ENCODE results near the gene C15orf62. TPM values are rescaled to one million over a fixed set of nuclear protein-coding genes. Genes with fewer than 3 reads are reported as not detected.

The C15orf62 gene
- total and polyA plus RNA-seq, 2 donors from 2014 or later, result 0.47 to 1.4 TPM

DNA sequence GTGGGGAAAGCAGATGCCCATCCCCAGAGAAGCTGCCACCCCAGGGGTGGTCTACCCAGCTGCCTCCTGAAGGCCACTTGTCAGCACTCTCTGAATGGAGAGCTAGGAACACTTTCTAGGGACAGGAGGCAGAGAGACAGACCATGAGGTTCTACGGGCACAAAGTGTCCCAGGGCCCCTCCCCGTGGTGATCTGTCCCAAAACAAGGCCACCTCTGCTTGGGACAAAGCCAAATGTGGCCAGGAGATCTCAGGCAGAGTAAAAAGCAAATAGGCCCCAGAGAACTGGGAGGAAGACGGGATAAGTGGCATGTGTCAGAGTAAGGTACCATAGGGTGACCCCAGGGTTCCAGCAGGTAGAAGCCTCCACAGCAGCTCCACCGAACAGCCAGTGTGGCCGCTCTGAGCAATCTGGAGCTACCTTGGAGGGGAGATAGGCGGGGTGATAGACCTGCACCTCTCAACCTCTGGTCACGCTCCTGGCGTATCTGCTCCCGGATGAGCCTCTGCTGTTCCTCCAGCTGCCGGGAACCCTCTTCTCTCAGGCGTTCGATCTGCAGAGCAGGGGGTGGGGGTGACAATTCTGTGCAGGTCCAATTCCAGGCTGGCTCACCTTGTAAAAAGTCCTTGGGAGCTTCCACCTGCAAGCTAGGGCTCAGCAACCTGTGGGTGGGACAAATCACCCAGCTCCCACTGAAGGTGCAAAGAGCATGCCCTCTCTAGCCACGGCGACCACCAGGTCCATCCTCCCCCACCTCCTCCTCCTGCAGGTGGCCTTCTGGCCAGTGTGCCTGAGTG is 6.2 kb downstream of the C15orf62 start:
- intact Hi-C loops (cut with DNase I), result no loop called here
- no peak for FAIRE-seq

DNA sequence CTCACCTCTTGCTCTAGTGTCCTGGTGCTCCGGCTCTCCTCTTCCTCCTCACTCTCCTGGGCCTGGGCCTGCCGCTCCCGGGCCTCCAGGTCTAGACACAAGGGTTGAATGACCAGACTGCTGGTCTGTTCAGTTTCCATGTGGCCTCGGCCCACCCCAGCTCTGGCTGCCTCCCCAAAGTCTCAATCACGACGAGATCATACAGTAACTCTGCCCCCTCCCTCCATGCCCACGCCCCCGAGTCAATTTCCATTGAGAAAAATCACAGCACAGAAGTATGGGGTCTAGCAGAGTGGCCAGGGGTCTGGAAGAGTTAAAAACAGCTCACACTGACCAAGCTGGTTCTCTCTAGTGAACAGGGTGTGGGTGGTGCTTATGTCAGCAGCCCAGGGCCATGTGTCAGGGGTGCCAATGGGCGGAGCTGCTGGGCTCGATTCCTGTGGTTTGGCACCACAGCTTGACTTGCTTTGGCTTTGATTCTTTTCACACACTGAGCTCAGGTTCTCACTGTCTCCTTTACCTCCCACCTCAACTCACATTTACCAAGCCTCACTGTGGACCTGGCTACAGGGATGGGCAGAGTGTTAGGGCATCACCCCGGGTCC is 6.9 kb downstream of the C15orf62 start:
- Histone ChIP-seq H3K27me3 (ENCODE audit: control insufficient read depth, insufficient read depth, low read length) (no peaks in the 10 kb centered on the region), H3K27ac (ENCODE audit: low read depth in 2 of 2, low read length in 2 of 2) (no peak overlapping the region), H3K9me3 (ENCODE audit: control insufficient read depth in 2 of 3, insufficient read depth in 1 of 3, low read length in 3 of 3) (no peaks in the 10 kb centered on the region), H3K36me3 (ENCODE audit: control insufficient read depth in 2 of 3, insufficient read depth in 3 of 3, low read length in 3 of 3) (peaks cover 0 to 60% (median 28%) of the 10 kb centered on the region in 3 donors), H3K4me3 (ENCODE audit: low read length in 3 of 3) (no peak overlapping the region), H3K4me1 (ENCODE audit: control insufficient read depth in 2 of 3, insufficient read depth in 2 of 3, low read depth in 1 of 3, low read length in 3 of 3) (no peaks in the 10 kb centered on the region), H3K9ac (ENCODE audit: low read length in 3 of 3) (no peak overlapping the region)
- peak in 1 of 5 donors; percentile 85 for DNase-seq
- FAIRE-seq, result no peak
- intact Hi-C loops (cut with DNase I), result no loop called here
- TF ChIP-seq, protein P1, sequence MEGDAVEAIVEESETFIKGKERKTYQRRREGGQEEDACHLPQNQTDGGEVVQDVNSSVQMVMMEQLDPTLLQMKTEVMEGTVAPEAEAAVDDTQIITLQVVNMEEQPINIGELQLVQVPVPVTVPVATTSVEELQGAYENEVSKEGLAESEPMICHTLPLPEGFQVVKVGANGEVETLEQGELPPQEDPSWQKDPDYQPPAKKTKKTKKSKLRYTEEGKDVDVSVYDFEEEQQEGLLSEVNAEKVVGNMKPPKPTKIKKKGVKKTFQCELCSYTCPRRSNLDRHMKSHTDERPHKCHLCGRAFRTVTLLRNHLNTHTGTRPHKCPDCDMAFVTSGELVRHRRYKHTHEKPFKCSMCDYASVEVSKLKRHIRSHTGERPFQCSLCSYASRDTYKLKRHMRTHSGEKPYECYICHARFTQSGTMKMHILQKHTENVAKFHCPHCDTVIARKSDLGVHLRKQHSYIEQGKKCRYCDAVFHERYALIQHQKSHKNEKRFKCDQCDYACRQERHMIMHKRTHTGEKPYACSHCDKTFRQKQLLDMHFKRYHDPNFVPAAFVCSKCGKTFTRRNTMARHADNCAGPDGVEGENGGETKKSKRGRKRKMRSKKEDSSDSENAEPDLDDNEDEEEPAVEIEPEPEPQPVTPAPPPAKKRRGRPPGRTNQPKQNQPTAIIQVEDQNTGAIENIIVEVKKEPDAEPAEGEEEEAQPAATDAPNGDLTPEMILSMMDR (IDR thresholded peaks at IDR 0.05; ENCODE audit: borderline replicate concordance, extremely low read depth, insufficient read depth), result no peak

More for the DNA sequence above, 6.2 kb downstream of the C15orf62 start:
- Histone ChIP-seq H3K9me3 (ENCODE audit: control insufficient read depth in 2 of 3, insufficient read depth in 1 of 3, low read length in 3 of 3) (no peaks in the 10 kb centered on the region), H3K27me3 (ENCODE audit: control insufficient read depth, insufficient read depth, low read length) (no peaks in the 10 kb centered on the region), H3K4me1 (ENCODE audit: control insufficient read depth in 2 of 3, insufficient read depth in 2 of 3, low read depth in 1 of 3, low read length in 3 of 3) (no peaks in the 10 kb centered on the region), H3K27ac (ENCODE audit: low read depth in 2 of 2, low read length in 2 of 2) (no peak overlapping the region), H3K4me3 (ENCODE audit: low read length in 3 of 3) (no peak overlapping the region), H3K36me3 (ENCODE audit: control insufficient read depth in 2 of 3, insufficient read depth in 3 of 3, low read length in 3 of 3) (peaks cover 0 to 60% (median 30%) of the 10 kb centered on the region in 3 donors), H3K9ac (ENCODE audit: low read length in 3 of 3) (no peak overlapping the region)
- no peak for DNase-seq
- TF ChIP-seq, protein P1 (IDR thresholded peaks at IDR 0.05; ENCODE audit: borderline replicate concordance, extremely low read depth, insufficient read depth), result no peak

DNA sequence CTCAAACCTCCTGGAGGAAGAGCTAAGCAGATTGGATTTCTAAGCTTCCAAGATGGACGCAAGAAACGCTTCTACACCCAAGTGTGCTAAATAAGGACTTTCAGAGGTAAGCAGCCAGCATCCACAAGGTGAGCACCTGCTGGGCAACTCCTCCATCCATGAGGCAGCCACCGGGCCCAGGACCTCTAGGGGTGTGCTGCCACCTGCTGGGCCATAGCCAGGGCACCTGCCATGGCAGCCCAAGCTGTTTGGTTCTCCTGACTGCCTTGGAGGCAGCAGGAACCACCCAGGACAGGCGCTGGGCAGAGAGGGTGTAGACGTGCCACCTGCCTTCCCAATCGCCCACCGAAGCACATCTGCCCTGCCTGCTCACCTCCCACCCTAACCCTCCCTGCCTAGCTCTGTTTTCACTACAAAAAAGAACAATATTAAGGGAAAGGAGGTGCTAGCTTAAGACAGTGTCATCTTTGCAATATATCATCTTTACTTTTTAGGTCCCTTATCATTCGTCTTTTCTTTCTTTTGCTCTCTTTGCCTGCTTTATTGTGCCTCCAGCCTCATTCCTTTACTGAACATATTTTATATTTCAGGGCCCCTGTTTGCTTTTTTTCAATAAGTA is 12.9 kb downstream of the C15orf62 start:
- intact Hi-C loops (cut with DNase I), result no loop called here
- Histone ChIP-seq H3K4me3 (ENCODE audit: low read length in 3 of 3) (no peak overlapping the region), H3K9me3 (ENCODE audit: control insufficient read depth in 2 of 3, insufficient read depth in 1 of 3, low read length in 3 of 3) (no peaks in the 10 kb centered on the region), H3K27ac (ENCODE audit: low read depth in 2 of 2, low read length in 2 of 2) (no peak overlapping the region), H3K36me3 (ENCODE audit: control insufficient read depth in 2 of 3, insufficient read depth in 3 of 3, low read length in 3 of 3) (peaks cover 0 to 15% (median 9%) of the 10 kb centered on the region in 3 donors), H3K9ac (ENCODE audit: low read length in 3 of 3) (no peak overlapping the region), H3K27me3 (ENCODE audit: control insufficient read depth, insufficient read depth, low read length) (no peaks in the 10 kb centered on the region), H3K4me1 (ENCODE audit: control insufficient read depth in 2 of 3, insufficient read depth in 2 of 3, low read depth in 1 of 3, low read length in 3 of 3) (peaks cover 1 to 26% (median 16%) of the 10 kb centered on the region in 3 donors)
- no peak for FAIRE-seq
- peak; percentile 82 to 91 (median 84) for DNase-seq
- TF ChIP-seq, protein P1 (IDR thresholded peaks at IDR 0.05; ENCODE audit: borderline replicate concordance, extremely low read depth, insufficient read depth), result peak; percentile 84

All from kidney (tissue), 14 donors.